LNCaP clone FGC (cell line): ENCODE data around the gene P2RY13.

Source experiments
- DNase-seq: peaks from one replicate; pipeline ENCODE4 v3.0.0-alpha.2; 2011; ENCODE audit warnings: low read depth
- H3K4me3 ChIP-seq: 2 replicates; pipeline ENCODE4 v1.5.1; 2011; ENCODE audit warnings: mild to moderate bottlenecking, low read depth, low read length, control low read depth
- CTCF ChIP-seq: IDR thresholded peaks from 2 replicates; pipeline ENCODE4 v1.5.1; 2012; ENCODE audit warnings: mild to moderate bottlenecking; ENCODE audit not compliant: control insufficient read depth, insufficient read depth; ENCODE audit errors: extremely low read depth

P2RY13 gene

DNA sequence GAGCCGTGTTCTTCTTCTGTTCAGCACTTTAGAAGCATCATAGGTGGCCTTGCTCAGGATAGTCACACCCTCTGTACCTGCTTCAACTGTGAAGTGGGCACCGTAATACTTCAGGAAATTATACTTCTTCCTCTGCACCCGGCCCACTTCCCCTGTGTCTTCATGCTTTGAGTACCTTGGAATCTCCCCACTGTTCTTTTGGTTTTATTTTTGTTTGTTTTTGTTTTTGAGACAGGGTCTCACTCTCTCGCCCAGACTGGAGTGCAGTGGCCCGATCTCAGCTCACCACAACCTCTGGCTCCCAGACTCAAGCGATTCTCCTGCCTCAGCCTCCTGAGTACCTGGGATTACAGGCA lies 52.7 kb downstream of the P2RY13 start:
- no peak for DNase-seq
- TF ChIP-seq CTCF: no peak
- H3K4me3 ChIP-seq: no peak overlapping the region
